GM23338 (cell line): ENCODE data around the gene FAM53A. TPM values are rescaled to one million over a fixed set of nuclear protein-coding genes. Genes with fewer than 3 reads are reported as not detected.

Experiments
- ATAC-seq: fragments of 200-7000 bp; cut with Tn5 transposase; 3 replicates; pipeline ENCODE4 v1.9.1; 2020
- DNase-seq: peaks from one replicate; pipeline ENCODE4 v3.0.0-alpha.2; 2015; ENCODE audit warnings: low spot score
- H2AFZ ChIP-seq: fragments of 200-600 bp; sonication (generic); 2 replicates; pipeline ENCODE4 v1.8.0; 2016; ENCODE audit warnings: antibody characterized with exemption, mild to moderate bottlenecking, moderate library complexity
- H3F3A ChIP-seq: fragments of 200-600 bp; sonication (generic); replicated peaks from 2 replicates; pipeline ENCODE4 v1.8.0; 2017; ENCODE audit warnings: antibody characterized with exemption, mixed run types, low read depth
- H3K27ac ChIP-seq: fragments of 200-600 bp; sonication (generic); 2 replicates; pipeline ENCODE4 v1.6.1; 2016; ENCODE audit warnings: low read depth
- H3K27me3 ChIP-seq: fragments of 200-600 bp; sonication (generic); 2 replicates; pipeline ENCODE4 v1.8.0; 2016; ENCODE audit warnings: mild to moderate bottlenecking, mixed run types, moderate library complexity; ENCODE audit not compliant: insufficient read depth
- H3K36me3 ChIP-seq: fragments of 200-600 bp; sonication (generic); 2 replicates; pipeline ENCODE4 v1.8.0; 2016; ENCODE audit warnings: mild to moderate bottlenecking; ENCODE audit not compliant: insufficient read depth
- H3K4me1 ChIP-seq: fragments of 200-600 bp; sonication (generic); 2 replicates; pipeline ENCODE4 v1.8.0; 2016; ENCODE audit warnings: mild to moderate bottlenecking, moderate library complexity; ENCODE audit not compliant: insufficient read depth
- H3K4me2 ChIP-seq: fragments of 200-600 bp; sonication (generic); 2 replicates; pipeline ENCODE4 v1.7.1; 2017; ENCODE audit warnings: mixed run types
- H3K4me3 ChIP-seq: fragments of 200-600 bp; sonication (generic); 2 replicates; pipeline ENCODE4 v1.6.1; 2016; ENCODE audit warnings: mixed run types
- H3K79me2 ChIP-seq: fragments of 200-600 bp; sonication (generic); replicated peaks from 2 replicates; pipeline ENCODE4 v1.8.0; 2017; ENCODE audit warnings: mild to moderate bottlenecking; ENCODE audit not compliant: insufficient read depth
- H3K9me2 ChIP-seq: fragments of 200-600 bp; sonication (generic); 2 replicates; pipeline ENCODE4 v1.8.0; 2017; ENCODE audit not compliant: insufficient read depth
- H4K20me1 ChIP-seq: fragments of 200-600 bp; sonication (generic); replicated peaks from 2 replicates; pipeline ENCODE4 v1.8.0; 2017; ENCODE audit warnings: mild to moderate bottlenecking; ENCODE audit not compliant: insufficient read depth
- H3K27ac Mint-ChIP-seq: 2 replicates; pipeline ENCODE4 v1.8.0; 2020; ENCODE audit warnings: inconsistent platforms, mild to moderate bottlenecking, moderate library complexity, mixed read lengths
- H3K27me3 Mint-ChIP-seq: 3 replicates; pipeline ENCODE4 v1.8.0; 2022; ENCODE audit warnings: low read depth, mild to moderate bottlenecking, moderate library complexity, mixed read lengths, inconsistent platforms; ENCODE audit not compliant: insufficient read depth, poor library complexity
- H3K36me3 Mint-ChIP-seq: 3 replicates; pipeline ENCODE4 v1.8.0; 2021; ENCODE audit warnings: low read depth, mild to moderate bottlenecking, inconsistent platforms, moderate library complexity, mixed read lengths
- H3K4me1 Mint-ChIP-seq: 3 replicates; pipeline ENCODE4 v1.8.0; 2020; ENCODE audit warnings: mild to moderate bottlenecking, inconsistent platforms, mixed read lengths
- H3K4me3 Mint-ChIP-seq: 3 replicates; pipeline ENCODE4 v1.8.0; 2021; ENCODE audit warnings: moderate library complexity, mild to moderate bottlenecking, inconsistent platforms, mixed read lengths
- H3K9me3 Mint-ChIP-seq: 3 replicates; pipeline ENCODE4 v1.8.0; 2020; ENCODE audit warnings: moderate library complexity, mild to moderate bottlenecking, inconsistent platforms, mixed read lengths
- CREB1 ChIP-seq: fragments of 250-450 bp; sonication (Bioruptor Pico); IDR thresholded peaks from 2 replicates; pipeline ENCODE4 v1.5.0; 2020; ENCODE audit warnings: low read depth, mild to moderate bottlenecking, moderate library complexity
- CTCF ChIP-seq, 2 experiments: fragments of 200-600 bp in 1 of 2; sonication (generic) in 1 of 2; conservative IDR thresholded peaks; 2 replicates each; pipeline versions ENCODE4 v1.5.1 to v1.6.1; 2016 to 2017; ENCODE audit warnings: antibody characterized with exemption in 2 of 2, low read depth in 2 of 2, mild to moderate bottlenecking in 2 of 2, moderate library complexity in 1 of 2
- ETS1 ChIP-seq: IDR thresholded peaks from 2 replicates; pipeline ENCODE4 v1.6.1; 2016; ENCODE audit warnings: antibody characterized with exemption
- EZH2phosphoT487 ChIP-seq: fragments of 200-600 bp; sonication (generic); IDR thresholded peaks from one replicate; pipeline ENCODE4 v1.8.1; 2018; ENCODE audit warnings: antibody characterized with exemption; ENCODE audit not compliant: unreplicated experiment
- JUNB ChIP-seq: IDR thresholded peaks from one replicate; pipeline ENCODE4 v1.6.1; 2016; ENCODE audit warnings: antibody characterized with exemption; ENCODE audit not compliant: unreplicated experiment
- POLR2AphosphoS5 ChIP-seq: IDR thresholded peaks from 2 replicates; pipeline ENCODE4 v1.6.1; 2016; ENCODE audit warnings: antibody characterized with exemption, low read depth
- REST ChIP-seq: IDR thresholded peaks from one replicate; pipeline ENCODE4 v1.6.1; 2018; ENCODE audit warnings: antibody characterized with exemption; ENCODE audit not compliant: unreplicated experiment
- STAT1 ChIP-seq: IDR thresholded peaks from one replicate; pipeline ENCODE4 v1.6.1; 2016; ENCODE audit warnings: antibody characterized with exemption; ENCODE audit not compliant: unreplicated experiment
- ZNF114 ChIP-seq: fragments of 250-450 bp; sonication (Bioruptor Pico); IDR thresholded peaks from 2 replicates; pipeline ENCODE4 v1.5.0; 2020; ENCODE audit warnings: mild to moderate bottlenecking, moderate library complexity
- ZNF331 ChIP-seq: fragments of 250-450 bp; sonication (Bioruptor Pico); IDR thresholded peaks from 2 replicates; pipeline ENCODE4 v1.5.0; 2020; ENCODE audit warnings: low read depth, mild to moderate bottlenecking, moderate library complexity
- polyA plus RNA-seq: library from polyadenylated mRNA; unstranded; fragments of >200 nt; fragmentation: Nextera tagmentation; extraction: Ambion mirVana; gene quantifications from 2 replicates; pipeline ENCODE4 v1.2.1, GENCODE V29; 2016
- total RNA-seq: library from RNA; depleted of rRNA; stranded (reverse); fragments of >200 nt; shearing (Covaris generic); gene quantifications from 2 replicates; pipeline ENCODE4 v1.2.3, GENCODE V29; 2014

The FAM53A gene
- total and polyA plus RNA-seq, 2 experiments from 2014 or later: 1.1 to 3.1 TPM

GRCh38 chr4:1658146-1658545, 26.0 kb downstream of the FAM53A start:
- no peaks in the 10 kb centered on the region for H3K36me3 Mint-ChIP-seq

More at GRCh38 chr4:1658146-1658545, 26.0 kb downstream of the FAM53A start:
- no peaks in the 10 kb centered on the region for H3K79me2 ChIP-seq
- no peaks in the 10 kb centered on the region for H3K4me1 ChIP-seq
- no peaks in the 10 kb centered on the region for H3F3A ChIP-seq
- no peak overlapping the region for H2AFZ ChIP-seq
- Mint-ChIP-seq H3K4me1 (peaks cover 4% of the 10 kb centered on the region), H3K9me3 (no peaks in the 10 kb centered on the region; the same call in 2 of the 3 replicates), H3K4me3 (no peak overlapping the region), H3K27me3 (peaks cover 4% of the 10 kb centered on the region), H3K27ac (no peak overlapping the region)
- TF ChIP-seq ZNF114 (CRISPR knock-in tag): no peak
- TF ChIP-seq STAT1: no peak
- TF ChIP-seq ZNF331: no peak
- no peak for TF ChIP-seq POLR2AphosphoS5
- no peak for TF ChIP-seq CREB1 (CRISPR knock-in tag)
- TF ChIP-seq JUNB: no peak
- no peak for TF ChIP-seq CTCF (conservative IDR thresholded peaks at IDR 0.05; ENCODE audit: low read depth in 2 of 2)
- no peak for TF ChIP-seq REST
- TF ChIP-seq EZH2phosphoT487: no peak
- no peak for TF ChIP-seq ETS1
- H3K4me2 ChIP-seq: no peak overlapping the region
- H3K4me3 ChIP-seq: no peak overlapping the region
- DNase-seq (no peak), ATAC-seq (no peak)
- no peaks in the 10 kb centered on the region for H3K27me3 ChIP-seq
- no peak overlapping the region for H3K27ac ChIP-seq
- H3K9me2 ChIP-seq: no peaks in the 10 kb centered on the region
- no peaks in the 10 kb centered on the region for H4K20me1 ChIP-seq
- no peaks in the 10 kb centered on the region for H3K36me3 ChIP-seq
